ACHN (cell line): ENCODE measurements around the gene RASA3.
"Not testable (repeated sequence)": the region's sequence is repeated elsewhere in the genome, so short reads cannot be mapped to it uniquely, and the experiment has no call there.

Source experiments
- DNase-seq: peaks from one replicate; pipeline ENCODE4 v3.0.0-alpha.2; 2015
- in situ Hi-C: cut with HindIII; loops from 2 replicates; pipeline ENCODE4 v1.10.0; 2017; ENCODE audit warnings: low sequenced_read_pairs, low pct_ligation_motif_present, low pct_unique_long_range_greater_than_20kb

Gene RASA3

DNA sequence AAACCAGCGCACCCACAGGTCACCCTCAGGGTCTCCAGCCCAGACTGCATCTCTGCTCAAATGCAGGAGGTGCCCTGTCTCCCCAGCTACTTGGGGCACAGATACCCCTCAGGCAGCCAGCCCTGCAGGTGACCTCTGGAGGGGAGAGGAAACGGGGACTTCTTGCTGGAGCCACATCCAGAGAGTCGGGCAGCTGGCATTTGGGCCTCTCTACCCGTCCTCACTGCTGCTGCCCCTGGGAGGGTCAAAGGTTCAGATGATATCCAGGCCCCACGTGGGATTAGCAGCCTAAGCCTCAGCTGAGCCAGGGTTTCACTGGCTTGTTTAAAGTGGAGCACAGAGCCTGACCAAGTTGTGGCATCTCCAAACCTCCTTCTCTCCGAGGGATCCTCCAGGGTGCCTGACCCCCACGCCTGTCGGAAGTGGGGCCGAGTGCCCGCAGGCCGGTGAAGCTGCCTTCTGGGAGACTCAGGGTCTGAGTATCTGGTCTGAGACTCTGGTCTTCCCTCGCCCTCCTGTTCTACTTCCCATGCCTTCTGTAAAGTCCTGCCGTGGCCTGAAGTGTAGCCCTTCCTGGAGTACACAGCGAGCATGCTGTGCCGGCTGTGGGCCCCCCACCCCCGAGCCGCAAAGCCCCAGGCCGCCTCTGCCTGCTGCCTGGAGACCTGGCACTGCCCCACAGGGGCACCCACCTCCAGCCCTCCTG lies 2.1 kb downstream of the RASA3 start:
- in situ Hi-C loops, result no loop called here
- peak; percentile 9 for DNase-seq

DNA sequence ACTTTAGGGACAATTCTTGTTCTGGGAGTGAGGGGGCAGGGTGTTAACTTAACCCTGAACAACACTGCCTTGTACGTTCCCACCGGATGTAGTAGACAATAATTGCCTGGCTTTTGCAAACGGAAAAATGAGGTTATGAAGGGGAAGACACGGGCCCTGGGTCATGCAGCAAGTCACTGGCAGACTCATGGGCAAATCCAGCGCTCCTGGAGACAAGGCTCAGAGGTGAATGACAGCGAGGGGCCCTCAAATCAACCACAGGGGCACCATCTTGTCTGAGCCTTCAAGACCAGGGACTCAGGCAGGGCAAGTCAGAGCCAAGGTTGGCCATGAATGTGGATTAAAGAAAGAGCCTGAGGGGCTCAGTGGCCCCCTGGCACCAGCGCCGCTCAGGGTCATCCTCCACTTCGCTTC lies 2.8 kb downstream of the RASA3 start:
- DNase-seq, result peak; percentile 5
- in situ Hi-C loops, result no loop called here

DNA sequence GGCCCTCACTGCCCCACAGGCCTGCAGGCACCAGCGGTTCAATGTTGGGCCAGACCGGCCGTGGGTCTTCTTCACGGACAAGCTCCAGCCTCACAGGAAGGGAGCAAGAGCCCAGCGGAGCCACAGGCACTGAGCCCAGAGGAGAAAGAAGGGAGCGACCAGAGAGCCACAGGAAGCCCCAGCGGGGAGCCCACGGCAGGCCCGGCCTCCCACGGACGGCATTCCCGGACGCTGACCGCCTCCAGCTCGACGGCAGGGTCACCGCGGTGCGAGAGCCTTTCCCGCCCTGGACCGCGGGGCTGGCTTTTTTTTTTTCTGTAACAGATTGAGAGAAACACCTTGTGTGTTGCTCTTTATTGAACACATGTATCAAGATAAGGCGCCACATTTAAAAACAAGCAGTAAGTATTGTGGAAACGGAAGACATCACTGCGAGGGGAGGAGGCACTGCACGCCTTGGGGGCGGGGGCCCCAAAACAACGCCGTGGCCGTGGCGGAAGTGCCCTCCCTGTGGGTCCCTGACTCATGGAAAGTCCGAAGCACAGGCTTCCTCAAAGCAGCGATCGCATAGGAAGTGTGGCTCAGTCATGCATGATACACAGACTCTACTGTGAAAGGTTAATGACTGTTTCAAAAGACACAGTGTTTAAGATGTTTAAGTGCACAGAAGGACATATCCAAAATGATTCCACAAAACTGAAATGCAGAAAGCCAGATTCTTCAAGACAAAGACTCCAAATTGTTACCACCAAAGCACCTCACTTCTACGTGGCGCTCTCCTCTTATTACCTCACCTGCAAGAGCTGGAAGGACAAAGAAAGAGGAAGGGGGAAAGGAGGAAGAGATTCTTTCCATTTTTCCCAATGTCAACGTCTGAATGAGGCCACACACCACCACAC lies 3.5 kb downstream of the RASA3 start:
- in situ Hi-C loops, result no loop called here
- DNase-seq, result peak; percentile 86

DNA sequence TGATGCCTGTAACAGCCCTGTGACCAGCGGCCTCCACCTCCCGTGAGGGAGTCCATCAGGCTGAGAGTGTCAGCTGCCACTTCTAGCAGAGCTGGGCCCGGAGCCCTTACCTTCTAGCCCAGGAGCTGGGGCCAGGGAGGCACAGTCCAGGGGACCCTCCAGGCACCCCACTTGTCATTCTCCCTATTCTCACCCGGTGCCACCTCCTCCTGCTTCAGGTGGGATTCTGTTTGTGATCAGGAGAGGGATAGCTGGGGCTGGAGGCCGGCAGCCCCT lies 4.1 kb downstream of the RASA3 start:
- in situ Hi-C loops, result no loop called here
- no peak for DNase-seq

DNA sequence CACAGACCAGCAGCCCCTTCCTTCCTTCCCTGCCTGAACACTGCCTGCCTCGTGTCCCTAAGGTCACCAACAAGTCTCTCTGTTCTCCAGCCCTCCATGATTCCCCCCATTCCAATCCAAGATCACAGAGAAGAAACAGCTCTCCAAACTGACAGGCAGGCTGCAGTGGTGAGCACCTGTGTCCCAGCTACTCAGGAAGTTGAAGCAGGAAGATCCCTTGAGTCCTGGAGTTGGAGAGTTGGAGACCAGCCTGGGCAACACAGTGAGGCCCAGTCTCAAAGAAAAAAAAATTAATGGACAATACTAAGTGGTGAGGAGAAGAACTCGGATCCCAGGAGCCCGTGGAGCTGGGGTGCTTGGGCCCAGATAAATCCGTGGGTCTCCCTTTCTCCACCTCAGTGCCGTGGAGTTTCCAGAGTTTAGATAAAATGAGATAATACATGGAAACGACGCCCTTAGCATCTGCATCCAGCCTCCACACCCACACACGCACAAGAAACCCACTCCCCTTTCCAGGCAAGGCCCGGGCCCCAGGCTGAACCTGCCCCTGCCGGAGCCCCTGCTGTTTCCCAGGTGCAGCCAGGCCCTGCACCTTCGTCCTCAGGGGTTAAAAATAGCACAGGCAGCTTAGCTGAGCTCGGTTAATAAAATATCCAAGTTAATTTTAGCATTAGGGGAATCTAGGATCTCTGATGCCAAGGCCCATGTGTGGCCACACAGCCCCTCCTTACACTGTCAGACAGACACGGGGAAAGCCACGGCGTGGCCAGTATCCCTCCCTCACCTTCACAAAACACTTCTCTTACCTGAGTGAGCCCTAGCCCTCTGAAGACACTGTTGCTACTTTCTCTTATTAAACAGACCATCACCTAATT lies 4.7 kb downstream of the RASA3 start:
- in situ Hi-C loops, result no loop called here
- no peak for DNase-seq

DNA sequence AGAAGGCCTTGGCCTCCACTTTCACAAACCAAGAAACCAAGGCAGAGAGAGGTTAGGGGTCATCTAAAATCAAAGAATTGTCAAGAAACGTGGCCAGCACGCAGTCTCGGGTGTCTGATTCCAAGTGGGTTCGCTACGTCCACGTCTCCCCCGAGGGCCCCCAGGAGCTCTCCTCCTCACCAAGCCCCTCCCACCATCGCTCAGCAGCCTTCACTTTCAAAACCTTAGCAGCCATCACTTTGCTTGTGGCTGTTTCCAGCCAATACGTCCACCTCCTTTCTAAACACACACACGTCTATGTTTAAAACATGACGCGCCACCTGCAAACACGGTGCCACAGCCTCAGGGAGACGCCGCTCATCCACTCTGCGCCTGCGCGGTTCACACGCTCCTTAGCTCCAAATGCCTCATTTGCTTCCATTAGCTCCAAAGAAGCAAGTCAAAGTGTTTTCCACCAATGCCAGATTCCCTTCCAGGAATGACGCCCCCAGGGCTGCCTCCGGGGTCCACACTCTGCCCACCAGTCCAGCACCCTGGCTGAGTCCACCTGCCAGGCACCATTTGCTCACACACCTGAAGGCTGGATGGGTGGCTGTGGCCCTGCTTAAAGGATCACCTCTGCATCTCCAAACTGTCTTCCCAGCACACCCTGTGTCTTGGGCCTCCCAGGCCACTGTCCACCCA lies 5.5 kb downstream of the RASA3 start:
- no peak for DNase-seq
- in situ Hi-C loops, result no loop called here

DNA sequence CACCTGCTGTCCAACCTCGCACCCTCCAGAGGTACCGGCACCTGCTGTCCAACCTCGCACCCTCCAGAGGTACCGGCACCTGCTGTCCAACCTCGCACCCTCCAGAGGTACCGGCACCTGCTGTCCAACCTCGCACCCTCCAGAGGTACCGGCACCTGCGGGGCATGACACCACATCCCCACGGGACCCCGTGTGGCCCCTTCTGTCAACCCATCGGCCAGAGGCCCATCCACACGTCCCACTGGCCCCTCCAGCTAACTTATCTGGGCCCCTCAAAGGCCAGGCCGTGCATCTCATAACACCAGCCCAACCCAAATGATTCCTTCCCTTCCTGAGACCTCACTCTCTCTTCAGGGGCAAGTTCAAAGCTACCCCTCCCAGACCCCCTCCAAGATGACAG lies 6.3 kb downstream of the RASA3 start:
- DNase-seq, in situ Hi-C loops: not testable (repeated sequence)

DNA sequence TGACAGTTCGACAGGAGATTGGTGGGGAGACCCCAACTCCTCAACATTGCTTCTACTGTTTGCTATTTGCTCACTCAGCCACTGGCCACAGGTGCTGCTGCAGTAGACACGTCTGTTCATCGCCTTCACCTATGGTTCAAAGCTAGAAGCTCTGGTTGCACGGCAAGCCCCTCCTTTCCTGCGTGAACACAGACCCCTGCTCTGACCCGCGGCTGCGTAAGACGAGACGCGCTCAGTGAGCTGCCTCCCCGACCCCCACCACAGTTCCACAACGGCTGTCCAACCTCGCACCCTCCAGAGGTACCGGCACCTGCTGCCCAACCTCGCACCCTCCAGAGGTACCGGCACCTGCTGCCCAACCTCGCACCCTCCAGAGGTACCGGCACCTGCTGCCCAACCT lies 6.8 kb downstream of the RASA3 start:
- in situ Hi-C loops, result no loop called here
- DNase-seq, result no peak

DNA sequence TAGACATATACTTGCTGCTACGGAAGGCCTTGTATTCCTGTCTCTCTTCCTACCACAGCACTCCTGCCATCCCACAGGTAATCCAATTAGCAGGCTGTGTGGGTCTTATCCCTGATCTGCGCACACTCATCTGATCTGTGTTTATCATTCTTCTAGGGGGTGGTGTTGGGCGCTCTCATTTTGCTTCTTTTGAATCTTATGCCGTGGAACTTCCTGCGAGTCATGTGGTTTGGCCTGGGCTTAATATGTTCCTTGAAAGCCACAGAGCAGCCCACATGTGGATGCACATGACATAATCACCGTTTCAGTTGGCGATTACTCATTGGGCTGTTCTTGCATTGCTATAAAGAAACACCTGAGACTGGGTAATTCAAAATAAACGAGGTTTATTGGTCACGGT lies 7.5 kb downstream of the RASA3 start:
- DNase-seq, result peak; percentile 42
- in situ Hi-C loops, result no loop called here

DNA sequence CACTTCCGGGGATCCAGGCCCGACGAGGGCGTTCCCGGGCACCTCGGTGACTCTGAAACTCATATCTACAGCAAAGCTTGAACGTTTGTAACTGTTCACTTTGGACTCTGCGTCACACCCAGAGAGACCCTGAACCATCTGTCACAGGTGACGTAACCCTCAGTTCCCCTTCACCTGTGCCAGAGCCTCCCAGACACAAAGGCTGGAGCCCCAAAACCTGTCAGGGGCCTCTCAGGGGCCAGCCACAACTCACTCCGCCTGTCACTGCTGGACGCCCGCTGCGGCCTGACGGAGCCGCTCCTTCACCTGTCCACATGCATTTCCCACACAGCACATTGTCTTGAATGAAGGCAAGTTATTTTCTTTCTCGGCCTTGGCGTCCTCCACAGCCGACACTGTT lies 8.0 kb downstream of the RASA3 start:
- DNase-seq, result no peak
- in situ Hi-C loops, result no loop called here

DNA sequence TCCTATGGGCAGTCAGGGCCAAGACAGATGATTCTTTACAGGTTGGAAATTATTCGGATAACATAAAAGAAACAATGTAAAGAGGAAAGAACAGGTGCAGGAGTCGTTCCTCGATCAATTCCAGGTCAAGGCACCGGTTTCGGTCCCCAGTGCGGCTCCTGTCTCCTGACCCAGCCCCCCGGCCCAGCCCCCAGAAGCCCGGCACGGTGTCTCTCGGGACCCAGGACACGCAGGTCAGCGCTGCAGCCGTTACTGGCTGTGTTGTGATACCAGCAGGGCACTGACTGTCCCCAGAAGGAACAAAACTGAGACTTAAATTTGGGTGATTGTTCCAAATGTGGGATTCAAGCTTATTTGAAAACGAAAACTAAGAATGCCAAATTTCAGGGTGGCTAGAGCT lies 8.5 kb downstream of the RASA3 start:
- DNase-seq, result no peak
- in situ Hi-C loops, result no loop called here

DNA sequence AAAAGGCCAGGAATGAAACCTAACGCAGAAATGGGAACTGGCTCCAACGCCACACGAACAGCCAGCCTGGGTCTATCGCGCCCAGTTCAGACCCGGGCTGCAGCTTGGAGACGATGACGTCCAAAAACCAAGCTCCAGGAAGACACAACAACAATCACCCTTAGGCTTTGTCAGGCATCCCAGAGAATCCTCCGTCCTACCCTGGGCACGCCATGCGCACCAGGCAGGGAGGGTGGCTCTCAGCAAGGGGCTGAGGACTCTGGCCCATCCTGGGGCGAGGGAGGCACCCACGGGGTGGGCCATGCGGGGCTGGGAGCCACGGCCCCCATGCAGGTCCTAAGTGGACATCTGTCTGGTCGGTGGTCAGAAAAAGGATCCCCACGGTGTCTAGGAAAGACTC lies 9.0 kb downstream of the RASA3 start:
- DNase-seq, result no peak
- in situ Hi-C loops, result no loop called here

DNA sequence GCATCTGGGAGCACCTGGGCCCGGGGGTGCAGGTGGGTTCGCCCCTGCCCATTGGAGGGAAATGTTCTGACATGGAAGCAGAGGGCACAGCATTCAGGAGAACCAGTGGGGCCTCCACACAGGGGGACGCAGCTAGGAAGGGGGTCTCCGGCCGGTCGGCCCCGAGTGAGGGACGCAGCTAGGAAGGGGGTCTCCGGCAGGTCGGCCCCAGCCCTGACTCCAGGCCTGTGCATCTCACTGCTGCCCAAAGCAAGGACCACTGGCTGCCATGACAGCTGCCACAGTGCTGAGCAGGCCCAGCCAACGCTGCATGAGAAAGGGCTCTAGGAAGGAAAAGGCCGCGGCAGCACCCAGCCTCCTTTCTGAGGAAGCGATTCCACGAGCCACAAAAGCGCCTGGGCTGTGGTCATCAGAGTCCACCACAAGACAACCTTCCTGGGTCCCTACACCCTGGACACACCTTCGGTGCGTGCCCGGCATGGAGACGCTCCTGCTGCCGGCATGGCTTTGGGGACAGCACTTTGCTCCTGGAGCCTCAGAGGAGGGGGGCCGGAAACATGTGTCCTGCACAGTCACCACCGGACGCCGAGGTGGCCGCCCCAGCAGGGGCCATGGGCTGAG lies 9.7 kb downstream of the RASA3 start:
- in situ Hi-C loops, result no loop called here
- no peak for DNase-seq

DNA sequence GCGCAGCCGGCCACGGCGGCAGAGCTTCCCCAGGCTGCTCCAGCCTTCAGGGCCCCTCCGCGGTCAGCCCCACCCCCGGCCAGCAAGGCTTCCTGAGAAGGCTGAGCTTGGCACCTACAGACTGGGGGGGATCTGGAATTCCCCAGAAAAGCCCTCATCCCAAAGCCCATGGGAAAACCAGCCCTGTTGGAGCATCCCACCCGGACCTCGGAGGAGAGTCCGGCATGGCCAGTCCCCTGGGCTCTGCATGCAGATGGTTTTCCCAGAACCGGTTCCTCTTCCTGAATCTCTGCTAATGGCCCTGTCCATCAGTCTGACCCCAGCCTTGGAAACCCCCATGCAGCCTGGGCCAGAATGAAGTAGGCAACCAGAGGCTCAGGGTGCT lies 10.3 kb downstream of the RASA3 start:
- in situ Hi-C loops, result no loop called here
- no peak for DNase-seq

DNA sequence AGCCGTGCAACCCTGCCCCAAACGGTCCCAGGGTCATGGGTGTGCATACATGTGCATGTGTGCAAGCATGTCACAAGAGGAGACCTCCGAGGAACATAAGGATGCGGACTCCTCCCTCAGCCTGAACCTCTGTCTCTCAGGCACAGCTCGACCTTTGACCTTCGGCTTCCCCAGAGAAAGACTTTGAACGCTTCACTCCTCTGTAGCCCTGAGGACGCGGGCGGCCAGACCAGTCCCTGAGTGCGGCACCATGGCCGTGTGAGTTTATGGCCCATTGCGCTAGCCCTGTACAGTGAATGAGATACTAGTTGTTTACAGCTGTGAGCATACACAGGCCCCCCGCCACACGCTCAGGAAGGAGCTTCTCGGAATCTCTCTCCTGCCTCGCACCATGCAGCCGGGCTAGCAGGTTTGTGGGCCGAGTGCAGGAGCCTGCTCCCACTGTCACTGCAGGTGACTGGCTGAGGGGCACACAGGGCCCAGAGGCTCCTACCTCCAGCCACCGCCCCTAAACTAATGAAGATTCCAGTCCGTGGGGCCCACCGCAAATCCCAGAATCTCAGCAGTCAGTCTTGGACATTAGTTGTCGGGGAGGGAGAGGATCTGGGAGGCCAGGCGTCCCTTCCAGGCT lies 10.8 kb downstream of the RASA3 start:
- no peak for DNase-seq
- in situ Hi-C loops, result no loop called here

DNA sequence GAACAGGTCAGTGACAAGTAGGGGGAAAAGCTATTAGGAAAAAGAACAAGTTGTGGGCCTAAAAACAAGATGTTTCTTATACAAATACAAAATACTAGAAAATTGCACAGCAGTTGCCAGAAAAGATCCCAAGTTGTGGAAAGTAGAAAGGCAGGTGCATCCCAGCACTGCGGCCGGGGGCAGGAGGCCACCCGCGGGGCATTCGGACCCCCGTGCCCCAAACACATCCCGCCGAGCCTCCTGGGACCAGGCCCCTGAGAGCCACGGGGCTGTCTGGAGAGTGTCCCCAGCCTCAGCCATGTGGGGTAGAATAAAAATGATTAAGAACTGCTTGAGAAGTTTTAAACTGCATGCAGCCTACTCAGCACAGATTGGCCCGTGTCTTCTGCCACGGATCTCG lies 11.4 kb downstream of the RASA3 start:
- in situ Hi-C loops, result no loop called here
- DNase-seq, result no peak

DNA sequence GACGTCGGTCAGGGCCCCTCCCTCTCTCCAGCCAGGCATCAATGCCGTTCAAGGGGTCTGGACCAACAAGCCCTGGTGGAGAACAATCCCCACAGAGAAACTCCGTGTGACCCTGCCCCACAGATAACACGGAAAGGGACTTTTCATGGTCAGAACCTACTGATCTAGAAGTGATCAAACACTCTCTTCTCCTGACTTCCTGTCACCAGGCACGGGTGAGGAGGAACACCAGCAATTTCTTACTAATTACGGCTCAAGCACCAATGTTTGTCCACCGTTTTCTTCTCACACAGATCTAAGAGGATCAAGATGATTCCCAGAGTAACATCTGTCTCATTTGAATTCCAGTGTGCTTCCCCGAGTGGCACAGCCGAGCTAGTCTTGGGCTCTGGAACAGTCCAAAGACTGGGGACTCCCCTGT lies 11.8 kb downstream of the RASA3 start:
- DNase-seq, result no peak
- in situ Hi-C loops, result no loop called here

DNA sequence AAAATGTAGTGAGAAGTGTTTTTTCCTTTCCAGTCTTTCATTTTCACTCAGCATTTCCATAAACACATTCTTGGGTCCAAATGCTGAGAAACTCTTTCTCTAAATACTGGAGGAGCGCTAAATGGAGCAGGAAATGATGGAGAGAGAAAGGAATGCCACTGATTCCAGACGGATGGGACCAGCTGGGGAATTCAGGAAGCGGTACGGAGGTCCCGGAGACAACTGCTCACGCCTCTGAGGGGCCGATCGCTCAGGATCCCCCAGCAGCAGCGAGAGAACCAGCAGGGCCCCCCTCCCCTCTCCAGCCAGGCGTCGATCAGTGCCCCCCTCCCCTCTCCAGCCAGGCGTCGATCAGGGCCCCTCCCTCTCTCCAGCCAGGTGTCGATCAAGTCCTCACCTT lies 13.2 kb downstream of the RASA3 start:
- peak; percentile 87 for DNase-seq
- in situ Hi-C loops, result no loop called here
